Keratinocyte (primary cell): ENCODE results near the gene ADGRV1. TPM values are rescaled to one million over a fixed set of nuclear protein-coding genes. Genes with fewer than 3 reads are reported as not detected.

Experiments used
- DNase-seq: peaks from one replicate; pipeline ENCODE4 v3.0.0-alpha.2; 2011; ENCODE audit warnings: low read depth, missing footprints, low spot score
- FAIRE-seq: peaks from 2 replicates; lab custom pipeline; 2011; peaks lifted over from hg19 to GRCh38; lab: Jason Lieb, UNC
- H2AFZ ChIP-seq: 2 replicates; pipeline ENCODE4 v1.6.0; 2012; ENCODE audit warnings: low read length, control low read depth, inconsistent platforms; ENCODE audit not compliant: control insufficient read depth
- H3K27ac ChIP-seq: 2 replicates; pipeline ENCODE4 v1.5.1; 2011; ENCODE audit warnings: low read length; ENCODE audit not compliant: control insufficient read depth, insufficient read depth
- H3K27me3 ChIP-seq: 3 replicates; pipeline ENCODE4 v1.6.0; 2011; ENCODE audit warnings: low read length; ENCODE audit not compliant: control insufficient read depth, insufficient read depth; ENCODE audit errors: extremely low read depth
- H3K36me3 ChIP-seq, 2 experiments: 2 replicates in 1 of 2; 3 replicates in 1 of 2; pipeline ENCODE4 v1.5.1; 2011; ENCODE audit warnings: low read length in 2 of 2, mild to moderate bottlenecking in 1 of 2; ENCODE audit not compliant: control insufficient read depth in 2 of 2, insufficient read depth in 2 of 2; ENCODE audit errors: extremely low read depth in 1 of 2
- H3K4me1 ChIP-seq: 3 replicates; pipeline ENCODE4 v1.5.1; 2011; ENCODE audit warnings: low read length; ENCODE audit not compliant: control insufficient read depth, insufficient read depth; ENCODE audit errors: extremely low read depth
- H3K4me2 ChIP-seq: 3 replicates; pipeline ENCODE4 v1.6.0; 2011; ENCODE audit warnings: low read depth, low read length; ENCODE audit not compliant: control insufficient read depth, insufficient read depth; ENCODE audit errors: extremely low read depth
- H3K4me3 ChIP-seq, 3 experiments: fragments of 200-600 bp in 1 of 3; sonication (generic) in 1 of 3; 2 replicates in 2 of 3; 3 replicates in 1 of 3; pipeline ENCODE4 v1.5.1; 2011 to 2016; ENCODE audit warnings: low read length in 3 of 3, mild to moderate bottlenecking in 3 of 3, control low read depth in 2 of 3, inconsistent platforms in 1 of 3, low read depth in 1 of 3, mixed read lengths in 1 of 3, mixed run types in 1 of 3, moderate library complexity in 1 of 3; ENCODE audit not compliant: control insufficient read depth in 2 of 3, insufficient read depth in 2 of 3; ENCODE audit errors: extremely low read depth in 1 of 3
- H3K79me2 ChIP-seq: 2 replicates; pipeline ENCODE4 v1.6.0; 2012; ENCODE audit warnings: low read length; ENCODE audit not compliant: control insufficient read depth, insufficient read depth
- H3K9ac ChIP-seq: 3 replicates; pipeline ENCODE4 v1.6.0; 2011; ENCODE audit warnings: low read length; ENCODE audit not compliant: control insufficient read depth, insufficient read depth; ENCODE audit errors: extremely low read depth
- H3K9me1 ChIP-seq: 3 replicates; pipeline ENCODE4 v1.6.0; 2011; ENCODE audit warnings: low read length; ENCODE audit not compliant: control insufficient read depth, insufficient read depth; ENCODE audit errors: extremely low read depth
- H3K9me3 ChIP-seq: 2 replicates; pipeline ENCODE4 v1.5.1; 2012; ENCODE audit warnings: low read depth, low read length; ENCODE audit not compliant: control insufficient read depth
- H4K20me1 ChIP-seq: 3 replicates; pipeline ENCODE4 v1.6.0; 2011; ENCODE audit warnings: low read length; ENCODE audit not compliant: control insufficient read depth, insufficient read depth; ENCODE audit errors: extremely low read depth
- CTCF ChIP-seq, 3 experiments: IDR thresholded peaks in 1 of 3; conservative IDR thresholded peaks in 1 of 3; optimal IDR thresholded peaks in 1 of 3; 2 replicates in 2 of 3; 3 replicates in 1 of 3; pipeline versions ENCODE3 to v1.5.1; 2011; ENCODE audit warnings: low read length in 3 of 3, mild to moderate bottlenecking in 3 of 3, moderate library complexity in 2 of 3, control low read depth in 1 of 3, inconsistent platforms in 1 of 3; ENCODE audit not compliant: insufficient read depth in 2 of 3; ENCODE audit errors: extremely low read depth in 1 of 3
- EZH2 ChIP-seq: IDR thresholded peaks from one replicate; pipeline ENCODE4 v1.6.1; 2012; ENCODE audit warnings: inconsistent platforms, mild to moderate bottlenecking, low read length, moderate library complexity
- dilution Hi-C: fragments of 300-500 bp; cut with MboI; formaldehyde crosslinking; loops from one replicate; pipeline ENCODE4 v1.7.0; 2020; ENCODE audit warnings: low sequenced_read_pairs; ENCODE audit not compliant: extremely low pct_ligation_motif_present
- polyA plus RNA-seq, 5 experiments: library from polyadenylated mRNA; depleted of rRNA in 3 of 5; stranded (reverse) in 3 of 5; stranded (forward) in 1 of 5; unstranded in 1 of 5; fragments of >200 nt; gene quantifications; 1 replicate in 1 of 5; 2 replicates in 3 of 5; 3 replicates in 1 of 5; pipeline versions ENCODE4 v1.2.1 to v1.2.3, GENCODE V29; 2011 to 2012; ENCODE audit warnings: missing spikeins in 2 of 5, low read depth in 1 of 5, low replicate concordance in 1 of 5

ADGRV1 gene
- polyA plus RNA-seq, 1 donor (not counting 4 experiments of a cell fraction or from before 2014, with no cell fraction given) = 0.05 TPM

DNA sequence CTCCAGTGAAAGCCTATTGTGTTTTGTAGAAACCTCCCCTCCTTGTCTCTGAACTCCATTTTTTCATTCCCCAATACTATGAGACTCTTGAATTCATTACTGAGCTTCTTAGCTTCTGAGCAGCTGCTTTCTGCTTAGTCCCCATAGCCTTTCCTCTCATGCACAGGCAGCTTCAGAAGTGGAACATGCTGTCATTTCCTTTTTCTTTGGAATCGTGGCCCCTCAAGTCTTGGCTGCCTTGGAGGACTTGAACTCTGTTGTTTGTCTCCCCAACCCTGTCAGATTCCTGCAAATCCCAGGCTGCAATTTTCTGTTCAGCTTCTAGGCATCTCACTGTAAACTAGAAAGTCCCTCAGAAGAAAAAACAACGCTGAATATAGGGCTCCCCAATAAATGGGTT is 556.1 kb downstream of the ADGRV1 start:
- Histone ChIP-seq H2AFZ (no peak overlapping the region), H3K4me3 (no peak overlapping the region), H3K9me1 (no peaks in the 10 kb centered on the region), H4K20me1 (no peaks in the 10 kb centered on the region), H3K27ac (no peak overlapping the region), H3K9ac (no peak overlapping the region), H3K79me2 (no peaks in the 10 kb centered on the region), H3K4me1 (no peaks in the 10 kb centered on the region), H3K9me3 (no peaks in the 10 kb centered on the region), H3K4me2 (no peak overlapping the region), H3K36me3 (no peaks in the 10 kb centered on the region), H3K27me3 (no peaks in the 10 kb centered on the region)
- dilution Hi-C loops = no loop called here
- FAIRE-seq (no peak), DNase-seq (no peak)
- no peak for TF ChIP-seq EZH2
- TF ChIP-seq CTCF (optimal IDR thresholded peaks at IDR 0.05 in 1 of 3, IDR thresholded peaks at IDR 0.05 in 1 of 3, conservative IDR thresholded peaks at IDR 0.05 in 1 of 3; ENCODE audit: extremely low read depth in 1 of 3, insufficient read depth in 2 of 3, low read length in 3 of 3) = no peak

GRCh38 chr5:91118354-91118753 is 559.8 kb downstream of the ADGRV1 start:
- H3K36me3 ChIP-seq = no peaks in the 10 kb centered on the region
- dilution Hi-C loops = no loop called here
- no peaks in the 10 kb centered on the region for H3K27me3 ChIP-seq
- no peaks in the 10 kb centered on the region for H4K20me1 ChIP-seq
- no peaks in the 10 kb centered on the region for H3K9me1 ChIP-seq
- H3K9me3 ChIP-seq = no peaks in the 10 kb centered on the region
- TF ChIP-seq EZH2 (no peak), CTCF (optimal IDR thresholded peaks at IDR 0.05 in 1 of 3, IDR thresholded peaks at IDR 0.05 in 1 of 3, conservative IDR thresholded peaks at IDR 0.05 in 1 of 3; ENCODE audit: extremely low read depth in 1 of 3, insufficient read depth in 2 of 3, low read length in 3 of 3) (no peak)
- H3K4me1 ChIP-seq = peaks cover 3% of the 10 kb centered on the region
- H3K9ac ChIP-seq = no peak overlapping the region
- no peak overlapping the region for H3K4me3 ChIP-seq
- no peak overlapping the region for H2AFZ ChIP-seq
- H3K27ac ChIP-seq = no peak overlapping the region
- DNase-seq (no peak), FAIRE-seq (no peak)
- H3K4me2 ChIP-seq = no peak overlapping the region
- H3K79me2 ChIP-seq = no peaks in the 10 kb centered on the region
